Neural progenitor cell (in vitro differentiated cells): ENCODE results near the gene CRISPLD2. TPM values are rescaled to one million over a fixed set of nuclear protein-coding genes. Genes with fewer than 3 reads are reported as not detected.

ENCODE experiments used
- DNase-seq: peaks from one replicate; pipeline ENCODE4 v3.0.0-alpha.2; 2016; ENCODE audit warnings: low spot score
- H2AFZ ChIP-seq: fragments of 200-600 bp; sonication (generic); replicated peaks from 2 replicates; pipeline ENCODE4 v1.6.1; 2016; ENCODE audit warnings: antibody characterized with exemption
- H3F3A ChIP-seq: fragments of 200-600 bp; sonication (generic); 2 replicates; pipeline ENCODE4 v1.6.1; 2016; ENCODE audit warnings: antibody characterized with exemption, low read depth
- H3K27ac ChIP-seq: fragments of 200-600 bp; sonication (generic); 2 replicates; pipeline ENCODE4 v1.5.1; 2016; ENCODE audit warnings: mild to moderate bottlenecking
- H3K27me3 ChIP-seq: fragments of 200-600 bp; sonication (generic); 2 replicates; pipeline ENCODE4 v1.6.1; 2016; ENCODE audit warnings: mild to moderate bottlenecking, moderate library complexity
- H3K36me3 ChIP-seq: fragments of 200-600 bp; sonication (generic); 2 replicates; pipeline ENCODE4 v1.5.1; 2016
- H3K4me1 ChIP-seq: fragments of 200-600 bp; sonication (generic); 2 replicates; pipeline ENCODE4 v1.6.1; 2016; ENCODE audit warnings: mixed run types
- H3K4me2 ChIP-seq: fragments of 200-600 bp; sonication (generic); 2 replicates; pipeline ENCODE4 v1.6.1; 2016
- H3K4me3 ChIP-seq: fragments of 200-600 bp; sonication (generic); 2 replicates; pipeline ENCODE4 v1.5.1; 2016
- H3K79me2 ChIP-seq: fragments of 200-600 bp; sonication (generic); 2 replicates; pipeline ENCODE4 v1.6.1; 2016; ENCODE audit warnings: low read depth
- H3K9ac ChIP-seq: fragments of 200-600 bp; sonication (generic); 2 replicates; pipeline ENCODE4 v1.6.1; 2016
- H3K9me3 ChIP-seq: fragments of 200-600 bp; sonication (generic); 2 replicates; pipeline ENCODE4 v1.5.1; 2016; ENCODE audit warnings: low read depth
- H4K20me1 ChIP-seq: fragments of 200-600 bp; sonication (generic); 2 replicates; pipeline ENCODE4 v1.6.1; 2016; ENCODE audit warnings: low read depth
- H3K27ac Mint-ChIP-seq: 3 replicates; pipeline ENCODE4 v1.8.0; 2021; ENCODE audit warnings: mixed read lengths
- H3K27me3 Mint-ChIP-seq: 2 replicates; pipeline ENCODE4 v1.8.0; 2022; ENCODE audit warnings: low read depth, mild to moderate bottlenecking, inconsistent platforms, moderate library complexity, mixed read lengths; ENCODE audit not compliant: insufficient read depth
- H3K36me3 Mint-ChIP-seq: 3 replicates; pipeline ENCODE4 v1.8.0; 2021; ENCODE audit warnings: mixed read lengths
- H3K4me1 Mint-ChIP-seq: 3 replicates; pipeline ENCODE4 v1.8.0; 2021; ENCODE audit warnings: mixed read lengths
- H3K4me3 Mint-ChIP-seq: 3 replicates; pipeline ENCODE4 v1.8.0; 2021; ENCODE audit warnings: mild to moderate bottlenecking, moderate library complexity, mixed read lengths
- H3K9me3 Mint-ChIP-seq: 3 replicates; pipeline ENCODE4 v1.8.0; 2020; ENCODE audit warnings: mixed read lengths
- CTCF ChIP-seq: fragments of 200-600 bp; sonication (generic); IDR thresholded peaks from 2 replicates; pipeline ENCODE4 v1.5.1; 2017; ENCODE audit warnings: antibody characterized with exemption, mild to moderate bottlenecking
- EZH2phosphoT487 ChIP-seq: fragments of 200-600 bp; sonication (generic); IDR thresholded peaks from 2 replicates; pipeline ENCODE4 v1.6.1; 2017; ENCODE audit warnings: antibody characterized with exemption
- total RNA-seq: library from RNA; depleted of rRNA; stranded (reverse); fragments of >200 nt; gene quantifications from 2 replicates; pipeline ENCODE4 v1.2.3, GENCODE V29; 2015; ENCODE audit warnings: low replicate concordance

CRISPLD2 gene
- total RNA-seq, 1 donor from 2014 or later, result 0.11 TPM

DNA sequence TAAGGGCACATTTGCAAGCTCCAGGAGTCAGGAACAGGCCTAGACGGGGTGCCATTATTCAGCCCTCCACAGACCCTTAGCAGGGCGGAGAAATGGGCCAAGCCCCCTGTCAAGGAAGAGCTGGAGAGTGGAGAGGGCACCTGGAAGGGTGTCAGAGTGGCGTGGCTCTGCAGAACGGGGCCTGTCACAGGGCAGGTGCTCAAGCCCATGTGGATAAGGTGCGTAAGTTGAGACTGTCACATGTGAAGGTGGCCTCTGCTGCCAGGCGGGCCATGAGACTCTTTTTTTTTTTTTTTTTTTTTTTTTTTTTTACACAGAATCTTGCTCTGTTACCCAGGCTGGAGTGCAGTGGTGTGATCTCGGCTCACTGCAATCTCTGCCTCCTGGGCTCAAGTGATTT is 12.0 kb upstream of the CRISPLD2 start:
- Histone ChIP-seq H3K27me3 (no peaks in the 10 kb centered on the region), H3F3A (no peaks in the 10 kb centered on the region), H3K36me3 (no peaks in the 10 kb centered on the region), H4K20me1 (no peaks in the 10 kb centered on the region), H3K9me3 (no peaks in the 10 kb centered on the region), H3K27ac (no peak overlapping the region), H3K4me2 (no peak overlapping the region), H3K79me2 (no peaks in the 10 kb centered on the region), H3K4me1 (no peaks in the 10 kb centered on the region), H2AFZ (no peak overlapping the region), H3K4me3 (no peak overlapping the region), H3K9ac (no peak overlapping the region)
- DNase-seq, result no peak
- TF ChIP-seq CTCF, result no peak
- no peaks in the 10 kb centered on the region for H3K4me1 Mint-ChIP-seq
- peaks cover 12% of the 10 kb centered on the region for H3K27me3 Mint-ChIP-seq
- no peak overlapping the region for H3K27ac Mint-ChIP-seq
- H3K9me3 Mint-ChIP-seq, result peaks cover 5% of the 10 kb centered on the region
- H3K4me3 Mint-ChIP-seq, result no peak overlapping the region
- no peaks in the 10 kb centered on the region for H3K36me3 Mint-ChIP-seq

GRCh38 chr16:84808826-84809225 is 11.0 kb upstream of the CRISPLD2 start:
- Mint-ChIP-seq H3K4me1 (peaks cover 3% of the 10 kb centered on the region), H3K4me3 (peak overlapping the region; percentile 14), H3K36me3 (no peaks in the 10 kb centered on the region), H3K27ac (no peak overlapping the region), H3K9me3 (no peaks in the 10 kb centered on the region), H3K27me3 (peaks cover 17% of the 10 kb centered on the region)
- H3K36me3 ChIP-seq, result no peaks in the 10 kb centered on the region
- DNase-seq, result no peak
- no peak overlapping the region for H3K4me3 ChIP-seq
- no peaks in the 10 kb centered on the region for H4K20me1 ChIP-seq
- no peaks in the 10 kb centered on the region for H3F3A ChIP-seq
- TF ChIP-seq EZH2phosphoT487, result no peak
- no peaks in the 10 kb centered on the region for H3K9me3 ChIP-seq
- no peak overlapping the region for H3K27ac ChIP-seq
- no peak overlapping the region for H3K4me2 ChIP-seq
- no peaks in the 10 kb centered on the region for H3K27me3 ChIP-seq
- H3K4me1 ChIP-seq, result no peaks in the 10 kb centered on the region
- H3K79me2 ChIP-seq, result no peaks in the 10 kb centered on the region
- H2AFZ ChIP-seq, result no peak overlapping the region
- H3K9ac ChIP-seq, result no peak overlapping the region

GRCh38 chr16:84810518-84811273 is 9.1 kb upstream of the CRISPLD2 start:
- no peak overlapping the region for H3K4me3 ChIP-seq
- no peak overlapping the region for H3K27ac ChIP-seq
- TF ChIP-seq CTCF, result no peak
- no peaks in the 10 kb centered on the region for H3K79me2 ChIP-seq
- H3K36me3 Mint-ChIP-seq, result no peaks in the 10 kb centered on the region
- no peaks in the 10 kb centered on the region for H3K36me3 ChIP-seq
- peaks cover 15% of the 10 kb centered on the region for H3K27me3 Mint-ChIP-seq
- no peak overlapping the region for H2AFZ ChIP-seq
- H3K9me3 Mint-ChIP-seq, result no peaks in the 10 kb centered on the region
- no peak overlapping the region for H3K4me3 Mint-ChIP-seq
- H3K4me1 ChIP-seq, result no peaks in the 10 kb centered on the region
- no peak for DNase-seq
- H3K4me1 Mint-ChIP-seq, result peaks cover 3% of the 10 kb centered on the region
- no peaks in the 10 kb centered on the region for H4K20me1 ChIP-seq
- H3K9ac ChIP-seq, result no peak overlapping the region
- no peak overlapping the region for H3K27ac Mint-ChIP-seq
- peaks cover 6% of the 10 kb centered on the region for H3K27me3 ChIP-seq
- H3F3A ChIP-seq, result no peaks in the 10 kb centered on the region
- no peaks in the 10 kb centered on the region for H3K9me3 ChIP-seq
- no peak overlapping the region for H3K4me2 ChIP-seq

DNA sequence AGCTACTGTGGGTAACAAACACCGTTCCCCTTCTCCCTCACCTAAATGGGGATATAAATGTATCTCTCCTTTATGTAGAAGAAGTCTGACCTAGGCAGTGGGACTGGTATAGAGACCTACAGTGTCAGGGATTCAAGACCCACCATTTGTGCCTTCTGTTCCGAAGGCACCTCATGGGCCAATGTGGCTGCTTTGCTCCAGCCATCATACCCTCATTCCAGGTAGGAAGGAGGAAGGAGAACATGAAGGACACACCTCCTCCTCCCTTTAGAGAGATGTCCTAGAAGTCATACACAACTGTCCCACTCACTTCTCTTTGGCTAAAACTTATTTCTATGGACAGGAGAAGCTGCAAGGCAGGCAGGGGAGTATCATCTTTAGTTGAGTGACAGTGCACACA is 8.3 kb upstream of the CRISPLD2 start:
- no peaks in the 10 kb centered on the region for H3K36me3 ChIP-seq

More for the DNA sequence above, 8.3 kb upstream of the CRISPLD2 start:
- DNase-seq, result no peak
- Mint-ChIP-seq H3K36me3 (no peaks in the 10 kb centered on the region), H3K4me1 (peaks cover 3% of the 10 kb centered on the region), H3K4me3 (no peak overlapping the region), H3K27ac (no peak overlapping the region), H3K27me3 (peaks cover 15% of the 10 kb centered on the region), H3K9me3 (no peaks in the 10 kb centered on the region)
- no peaks in the 10 kb centered on the region for H3F3A ChIP-seq
- no peak overlapping the region for H3K4me2 ChIP-seq
- no peaks in the 10 kb centered on the region for H3K9me3 ChIP-seq
- no peak overlapping the region for H3K4me3 ChIP-seq
- no peak overlapping the region for H3K9ac ChIP-seq
- H3K79me2 ChIP-seq, result no peaks in the 10 kb centered on the region
- H3K27ac ChIP-seq, result no peak overlapping the region
- H4K20me1 ChIP-seq, result no peaks in the 10 kb centered on the region
- no peak for TF ChIP-seq CTCF
- H2AFZ ChIP-seq, result no peak overlapping the region
- no peaks in the 10 kb centered on the region for H3K4me1 ChIP-seq
- H3K27me3 ChIP-seq, result peaks cover 6% of the 10 kb centered on the region
